ENCODE data around the gene NFATC1.

Gene NFATC1

DNA sequence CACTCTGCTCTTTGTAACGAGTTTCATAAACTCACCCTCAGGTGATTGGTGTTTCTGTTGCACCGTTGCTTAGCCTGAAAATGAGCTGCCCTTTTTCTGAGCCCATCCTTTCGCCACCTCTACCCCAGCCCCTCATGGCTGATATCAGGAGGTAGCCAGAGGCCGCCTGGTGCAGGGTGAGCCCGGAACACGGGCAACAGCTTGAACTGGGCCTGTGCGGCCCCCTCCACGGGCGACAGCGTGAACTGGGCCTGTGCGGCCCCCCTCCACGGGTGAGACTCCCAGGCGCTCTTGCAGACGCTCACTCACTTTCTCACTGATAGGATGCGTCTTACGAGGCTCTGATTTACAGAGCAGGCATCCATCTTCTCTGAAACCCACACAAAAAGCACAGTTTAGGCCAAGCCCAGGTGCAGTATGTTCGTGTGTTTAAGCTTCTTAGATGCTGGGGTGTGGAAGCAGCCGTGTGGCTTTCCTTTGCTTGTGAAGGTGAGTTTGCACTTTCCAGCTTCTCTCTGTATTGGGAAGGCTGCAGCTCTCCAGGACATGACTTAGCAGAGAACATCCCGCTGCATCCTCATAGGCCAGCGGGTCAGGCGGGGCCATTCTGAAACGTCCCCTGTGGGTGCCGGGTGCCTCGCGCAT is 83.5 kb downstream of the NFATC1 start:
- peak; percentile 52 for DNase-seq

- peak; percentile 59 for DNase-seq
These were observed 84.0 kb downstream of the NFATC1 start for GRCh38 chr18:79479761-79480161.

GRCh38 chr18:79480171-79481045 is 84.7 kb downstream of the NFATC1 start:
- peak; percentile 53 for DNase-seq

DNA sequence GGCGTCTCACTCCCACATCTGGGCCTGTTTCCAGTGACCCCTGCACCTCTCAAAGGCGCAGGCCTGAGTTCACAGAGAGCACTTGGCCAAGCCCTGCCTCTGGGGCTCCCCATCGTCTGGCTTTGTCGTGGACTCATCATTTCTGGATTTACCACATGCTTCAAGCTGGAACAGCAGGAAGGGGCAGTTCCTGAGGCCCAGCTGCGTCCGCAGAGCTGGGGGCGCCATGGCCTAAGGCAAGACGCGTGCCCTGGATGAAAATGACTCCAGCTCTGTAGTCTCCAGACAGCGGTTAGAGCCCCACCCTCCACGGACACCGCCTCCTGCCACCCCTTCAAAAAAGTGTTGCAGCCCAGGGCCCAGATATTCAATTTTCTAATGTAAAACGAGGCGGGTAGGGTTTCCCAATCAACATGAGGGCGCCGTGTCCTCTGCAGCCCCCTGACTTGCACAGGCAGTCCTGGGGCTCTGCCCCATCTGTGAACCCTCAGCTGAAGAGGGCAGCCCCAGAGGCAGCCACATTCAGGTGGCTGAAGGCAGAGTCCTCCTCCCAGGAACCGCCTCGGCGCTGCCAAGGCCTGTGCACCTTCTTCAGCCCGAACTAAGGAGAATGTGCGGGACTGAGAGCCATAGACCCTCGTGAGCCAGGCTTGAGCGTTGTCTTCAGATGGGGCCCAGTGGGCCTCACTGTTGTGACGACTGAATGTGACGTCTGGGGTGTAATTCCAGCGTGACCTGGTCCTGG is 85.5 kb downstream of the NFATC1 start:
- peak; percentile 65 for DNase-seq

DNA sequence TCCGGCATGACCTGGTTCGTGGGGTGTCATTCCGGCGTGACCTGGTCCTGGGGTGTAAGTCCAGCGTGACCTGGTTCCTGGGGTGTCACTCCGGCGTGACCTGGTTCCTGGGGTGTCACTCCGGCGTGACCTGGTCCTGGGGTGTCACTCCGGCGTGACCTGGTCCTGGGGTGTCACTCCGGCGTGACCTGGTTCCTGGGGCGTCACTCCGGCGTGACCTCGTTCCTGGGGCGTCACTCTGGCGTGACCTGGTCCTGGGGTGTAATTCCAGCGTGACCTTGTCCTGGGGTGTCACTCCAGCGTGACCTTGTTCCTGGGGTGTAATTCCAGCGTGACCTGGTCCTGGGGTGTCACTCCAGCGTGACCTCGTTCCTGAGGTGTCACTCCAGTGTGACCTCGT is 87.7 kb downstream of the NFATC1 start:
- DNase-seq = peak; percentile 7

DNA sequence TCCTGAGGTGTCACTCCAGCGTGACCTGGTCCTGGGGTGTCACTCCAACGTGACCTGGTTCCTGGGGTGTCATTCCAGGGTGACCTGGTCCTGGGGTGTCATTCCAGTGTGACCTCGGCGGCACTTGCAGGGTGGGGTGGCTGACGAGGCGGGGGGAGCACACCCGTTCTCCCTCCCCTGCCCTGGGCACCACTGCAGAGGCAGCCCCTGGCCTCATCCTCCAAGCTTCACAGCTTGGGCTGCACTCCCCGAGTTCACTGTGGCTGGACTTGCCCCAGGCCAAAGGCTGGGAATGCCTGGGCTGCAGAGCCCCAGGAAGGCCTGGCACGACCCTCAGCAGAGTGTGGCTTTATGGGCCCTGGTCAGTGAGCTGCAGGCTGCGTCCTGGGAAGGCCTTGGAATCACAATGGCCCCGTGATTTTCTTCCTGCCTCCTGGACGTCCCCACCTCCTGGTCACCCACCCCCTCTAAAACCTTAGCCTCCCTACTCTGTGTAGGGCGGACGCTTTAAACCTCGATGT is 88.3 kb downstream of the NFATC1 start:
- DNase-seq = peak; percentile 77

DNA sequence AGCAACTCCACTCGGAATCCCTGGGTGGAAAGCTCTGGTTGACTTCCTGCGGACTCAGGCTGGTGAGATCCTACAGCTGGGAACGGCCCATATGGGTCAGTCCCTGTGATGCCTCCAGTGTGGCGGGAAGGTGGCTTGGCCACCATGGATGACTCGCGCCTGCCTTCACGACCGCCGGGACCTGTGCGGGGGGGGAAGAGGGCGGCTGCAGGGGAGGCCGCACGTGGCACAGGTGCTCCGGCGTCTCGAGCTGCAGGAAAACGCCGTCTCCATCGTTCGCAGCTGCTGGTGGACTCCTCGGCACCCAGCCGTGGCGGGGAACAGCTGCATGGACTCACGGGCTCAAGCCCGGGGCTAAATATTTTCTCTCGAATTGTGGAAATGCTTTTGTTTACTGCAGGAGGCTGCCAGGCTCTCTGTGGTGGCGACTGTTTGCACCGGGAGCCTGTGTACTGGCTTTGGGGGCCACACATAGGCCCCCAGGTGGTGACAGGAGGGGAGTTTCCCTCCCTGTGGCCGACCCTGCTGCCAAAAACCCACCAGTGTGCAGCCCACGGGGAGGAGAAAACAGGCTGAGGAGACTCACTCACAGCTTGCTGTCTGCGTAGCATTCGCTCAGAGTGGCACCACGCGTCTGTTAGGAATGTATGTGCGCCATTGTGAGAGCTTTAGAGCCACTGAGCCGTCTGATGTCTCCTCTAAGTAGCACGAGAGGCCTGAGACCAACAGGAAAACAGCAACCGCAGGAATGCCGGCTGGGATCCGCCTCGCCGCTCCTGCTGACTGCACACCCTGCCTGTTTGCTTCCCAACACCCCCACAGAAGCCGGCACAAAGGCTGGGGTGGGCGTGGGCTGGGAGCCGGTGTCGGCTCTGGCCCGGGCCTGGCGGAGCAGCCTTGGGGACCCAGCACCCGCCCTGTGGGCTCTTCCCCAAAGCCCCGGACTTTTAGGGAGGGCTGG is 89.2 kb downstream of the NFATC1 start:
- peak; percentile 92 for DNase-seq

GRCh38 chr18:79485788-79486355 is 90.1 kb downstream of the NFATC1 start:
- peak; percentile 84 for DNase-seq

DNA sequence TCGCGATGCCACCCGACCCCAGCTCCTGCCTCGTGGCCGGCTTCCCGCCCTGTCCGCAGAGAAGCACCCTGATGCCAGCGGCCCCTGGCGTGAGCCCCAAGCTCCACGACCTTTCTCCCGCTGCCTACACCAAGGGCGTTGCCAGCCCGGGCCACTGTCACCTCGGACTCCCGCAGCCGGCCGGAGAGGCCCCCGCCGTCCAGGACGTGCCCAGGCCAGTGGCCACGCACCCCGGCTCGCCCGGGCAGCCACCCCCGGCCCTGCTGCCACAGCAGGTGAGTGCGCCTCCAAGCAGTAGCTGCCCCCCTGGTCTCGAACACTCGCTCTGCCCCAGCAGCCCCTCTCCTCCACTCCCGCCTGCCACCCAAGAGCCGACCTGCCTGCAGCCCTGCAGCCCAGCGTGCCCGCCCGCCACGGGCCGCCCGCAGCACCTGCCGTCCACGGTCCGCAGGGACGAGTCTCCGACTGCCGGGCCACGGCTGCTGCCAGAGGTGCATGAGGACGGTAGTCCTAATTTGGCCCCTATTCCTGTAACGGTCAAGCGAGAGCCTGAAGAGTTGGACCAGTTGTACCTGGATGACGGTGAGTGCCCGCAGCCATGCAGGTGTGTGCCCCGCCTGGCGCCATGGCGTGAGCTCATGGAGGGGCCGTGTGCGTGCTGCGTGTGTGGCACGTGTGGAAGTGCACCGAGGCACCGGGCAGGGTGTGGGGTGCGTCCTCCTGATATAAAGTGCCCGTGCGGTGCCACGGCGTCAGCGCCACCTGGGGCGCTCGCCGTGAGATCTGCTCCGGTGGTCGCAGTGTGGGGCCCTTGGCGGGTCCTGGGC is 90.8 kb downstream of the NFATC1 start:
- DNase-seq = peak; percentile 52

DNA sequence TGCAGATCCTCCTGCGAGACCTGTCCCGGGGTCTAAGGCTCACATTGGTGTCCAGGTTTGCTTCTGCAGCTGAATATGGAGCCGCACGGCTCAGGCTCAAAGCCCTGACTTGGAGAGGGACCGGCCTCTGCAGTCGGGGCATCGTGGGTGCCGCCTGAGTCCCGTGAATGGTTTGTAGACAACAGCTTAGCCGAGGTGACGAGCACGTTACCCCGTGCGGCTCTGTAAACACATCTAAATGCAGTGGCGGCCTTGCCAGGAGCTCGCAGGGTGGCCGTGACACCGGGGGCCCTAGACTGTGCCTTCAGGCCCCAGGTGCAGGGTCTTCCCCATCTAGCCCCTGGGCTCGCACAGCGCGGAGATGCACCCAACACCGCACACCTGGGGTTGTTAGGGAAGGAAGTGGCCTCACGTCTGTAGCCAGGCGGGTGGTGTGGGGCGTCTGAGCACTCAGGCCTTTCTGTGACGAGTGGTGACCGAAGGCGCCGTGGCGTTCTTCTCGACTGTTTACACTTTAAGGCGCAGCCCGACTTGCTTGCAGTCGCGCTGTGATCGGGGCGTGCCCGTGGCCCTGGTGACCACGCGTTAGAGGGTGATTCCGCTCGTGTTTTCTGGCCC is 91.6 kb downstream of the NFATC1 start:
- DNase-seq = peak; percentile 37

DNA sequence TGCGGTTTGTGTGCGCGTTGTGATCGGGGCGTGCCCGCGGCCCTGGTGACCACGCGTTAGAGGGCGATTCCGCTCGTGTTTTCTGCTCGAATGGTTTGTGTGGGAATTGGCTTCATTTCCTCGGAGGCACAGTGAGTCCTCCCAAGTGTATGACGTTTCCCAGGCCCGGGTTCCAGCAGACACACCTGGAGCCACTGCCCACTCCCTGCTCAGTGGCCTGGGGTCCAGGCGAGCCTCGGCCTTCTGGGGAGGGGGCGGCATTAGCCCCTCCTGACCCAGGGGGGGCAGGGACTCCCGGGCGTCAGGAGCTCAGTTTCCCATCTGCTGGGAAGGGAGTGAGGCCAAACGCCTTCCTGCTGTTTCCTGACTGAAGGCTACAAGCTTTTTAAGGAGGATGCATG is 92.1 kb downstream of the NFATC1 start:
- DNase-seq = peak; percentile 39

GRCh38 chr18:79488311-79489050 is 92.8 kb downstream of the NFATC1 start:
- DNase-seq = peak; percentile 48

GRCh38 chr18:79489051-79489898 is 93.5 kb downstream of the NFATC1 start:
- peak; percentile 43 for DNase-seq

- peak; percentile 42 for DNase-seq
These were observed 94.3 kb downstream of the NFATC1 start for GRCh38 chr18:79489899-79490625.

- peak; percentile 40 for DNase-seq
These were observed 94.9 kb downstream of the NFATC1 start for GRCh38 chr18:79490626-79491041.

DNA sequence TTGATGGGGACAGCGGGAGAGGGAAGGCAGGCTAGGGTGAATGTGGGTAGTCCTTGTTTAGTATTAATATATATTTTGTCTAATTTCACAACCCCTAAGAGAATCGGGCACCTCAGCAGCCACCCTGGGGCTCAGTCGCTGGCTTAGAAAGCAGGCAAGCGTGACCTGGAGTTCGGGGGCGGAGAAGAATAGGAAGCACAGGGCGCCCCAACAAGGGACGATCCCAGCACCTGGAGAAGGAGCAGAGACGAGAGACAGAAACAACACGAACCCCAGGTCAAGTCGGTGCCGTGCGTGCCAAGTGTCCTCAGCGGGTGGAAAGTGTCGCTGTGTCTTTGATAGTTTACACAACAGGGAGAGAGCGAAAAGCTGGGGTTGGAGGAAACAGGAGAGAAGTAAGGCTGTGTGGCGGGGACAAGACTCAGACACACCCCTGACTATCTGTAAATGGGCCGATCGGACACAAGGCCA is 95.4 kb downstream of the NFATC1 start:
- no peak for DNase-seq

DNA sequence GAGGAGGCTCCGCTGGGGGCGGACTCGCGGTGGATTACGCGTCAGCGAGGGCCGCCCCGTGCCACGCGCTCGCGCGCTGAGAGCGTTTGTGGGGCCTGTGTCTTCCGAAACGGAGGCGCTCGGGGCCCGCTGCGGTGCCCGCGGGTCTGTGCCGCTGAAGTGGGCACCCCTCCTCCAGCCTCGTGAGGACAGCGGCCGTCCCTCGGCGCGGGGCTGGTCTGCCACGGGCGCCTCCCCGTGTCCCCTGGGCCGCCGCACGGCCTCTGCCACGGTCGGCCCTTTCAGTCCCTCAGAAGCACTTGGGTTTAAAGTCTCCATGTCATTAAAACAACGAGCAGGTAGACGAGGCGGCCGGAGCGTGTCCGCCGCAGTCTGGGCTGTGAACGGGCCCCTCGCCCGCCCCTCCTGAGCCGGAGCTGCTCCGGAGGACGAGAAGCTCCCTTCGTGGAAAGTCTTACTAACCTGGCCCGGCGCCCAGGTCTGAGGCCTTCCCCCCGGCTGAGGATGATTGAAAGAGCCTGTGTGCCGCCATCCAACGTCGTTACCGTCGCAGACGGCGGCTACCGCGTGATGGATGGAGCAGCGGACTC is 97.6 kb downstream of the NFATC1 start:
- peak; percentile 47 for DNase-seq
